Stimulated activated CD4-positive, alpha-beta T cell treated with anti-CD3 and anti-CD28 coated beads, TNF-alpha, amount 100 ng/mL, for 1 hour (primary cell): ENCODE results near the gene PRKAG2.
"Not testable (repeated sequence)": the region's sequence is repeated elsewhere in the genome, so short reads cannot be mapped to it uniquely, and the experiment has no call there.

ENCODE experiments used
- DNase-seq, 3 donors: peaks; one replicate each; pipeline ENCODE4 v3.0.0-alpha.2; 2020; ENCODE audit warnings: low read depth in 3 of 3, low spot score in 1 of 3

The PRKAG2 gene

GRCh38 chr7:151537818-151538561, 338.9 kb downstream of the PRKAG2 start:
- DNase-seq: no peak

GRCh38 chr7:151536178-151536577, 340.7 kb downstream of the PRKAG2 start:
- DNase-seq: not testable (repeated sequence)

GRCh38 chr7:151529842-151530241, 347.1 kb downstream of the PRKAG2 start:
- no peak for DNase-seq

- no peak for DNase-seq
These were observed 352.1 kb downstream of the PRKAG2 start for GRCh38 chr7:151524845-151525244.

GRCh38 chr7:151524331-151524730, 352.6 kb downstream of the PRKAG2 start:
- DNase-seq: no peak

GRCh38 chr7:151520419-151521261, 356.3 kb downstream of the PRKAG2 start:
- DNase-seq: peak in 1 of 3 donors; percentile 32

GRCh38 chr7:151519765-151520418, 357.0 kb downstream of the PRKAG2 start, which contains the start of gene RHEB:
RHEB (minus strand) TSS chr7:151519895; CDS start chr7:151519511, 384 bp downstream.
- DNase-seq: peak; percentile 96 to 97 (median 97)

GRCh38 chr7:151518947-151519764, 357.8 kb downstream of the PRKAG2 start:
- peak in 2 of 3 donors; percentile 39 to 45 for DNase-seq

GRCh38 chr7:151518105-151518946, 358.6 kb downstream of the PRKAG2 start:
- DNase-seq: peak in 2 of 3 donors; percentile 24 to 28

GRCh38 chr7:151517601-151518104, 359.3 kb downstream of the PRKAG2 start:
- no peak for DNase-seq

- DNase-seq: no peak
These were observed 361.7 kb downstream of the PRKAG2 start for GRCh38 chr7:151515276-151515565.

- DNase-seq: no peak
These were observed 362.2 kb downstream of the PRKAG2 start for GRCh38 chr7:151514461-151515275.

GRCh38 chr7:151513133-151513532, 363.8 kb downstream of the PRKAG2 start:
- DNase-seq: no peak

- DNase-seq: no peak
These were observed 364.6 kb downstream of the PRKAG2 start for GRCh38 chr7:151512353-151512752.

GRCh38 chr7:151511946-151512345, 365.0 kb downstream of the PRKAG2 start:
- no peak for DNase-seq

- no peak for DNase-seq
These were observed 365.6 kb downstream of the PRKAG2 start for GRCh38 chr7:151511270-151511669.

- DNase-seq: no peak
These were observed 367.1 kb downstream of the PRKAG2 start for GRCh38 chr7:151509670-151510333.

- no peak for DNase-seq
These were observed 367.9 kb downstream of the PRKAG2 start for GRCh38 chr7:151508991-151509390.
